HG02852 (cell line): ENCODE measurements around the gene AATF.

Experiments used
- ATAC-seq: cut with Tn5 transposase; IDR thresholded peaks from one replicate; pipeline ENCODE4 v1.9.1; 2021; ENCODE audit warnings: mild to moderate bottlenecking, moderate library complexity; ENCODE audit not compliant: unreplicated experiment

The AATF gene

DNA sequence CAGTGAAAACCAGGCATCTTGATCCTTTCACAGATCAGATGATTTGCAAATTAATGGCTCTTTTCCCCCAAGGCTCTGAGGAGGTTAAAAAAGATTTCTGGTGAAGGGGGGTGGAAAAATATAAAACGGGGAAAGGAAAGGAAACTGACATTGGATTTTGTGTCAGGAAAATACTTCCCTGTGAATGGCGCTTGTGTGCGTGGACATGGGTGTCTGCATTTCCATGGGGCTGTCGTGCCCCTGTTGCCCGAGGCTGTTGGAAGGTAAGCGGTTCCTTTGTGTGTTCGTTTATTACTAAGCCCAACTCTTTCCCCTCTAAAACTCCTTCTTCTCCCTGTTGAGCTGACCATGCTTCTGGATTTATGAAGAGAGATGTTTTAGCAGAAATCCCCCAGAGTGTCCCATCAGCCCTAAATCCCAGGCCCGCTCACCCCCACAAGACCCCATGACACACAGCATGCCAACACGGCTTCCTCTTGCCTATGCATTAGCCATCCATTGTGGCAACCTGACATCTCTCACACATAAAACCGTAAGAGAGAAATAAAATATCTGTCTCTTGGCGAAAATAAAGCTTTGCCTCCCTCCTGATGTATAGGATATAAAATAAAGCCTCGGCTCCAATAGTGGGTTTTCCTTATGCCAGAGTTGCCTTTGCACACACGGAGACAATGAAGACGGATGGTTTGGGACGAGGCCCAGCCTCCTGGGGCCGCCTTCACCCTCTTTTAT, 18.7 kb upstream of the AATF start:
- no peak for ATAC-seq

DNA sequence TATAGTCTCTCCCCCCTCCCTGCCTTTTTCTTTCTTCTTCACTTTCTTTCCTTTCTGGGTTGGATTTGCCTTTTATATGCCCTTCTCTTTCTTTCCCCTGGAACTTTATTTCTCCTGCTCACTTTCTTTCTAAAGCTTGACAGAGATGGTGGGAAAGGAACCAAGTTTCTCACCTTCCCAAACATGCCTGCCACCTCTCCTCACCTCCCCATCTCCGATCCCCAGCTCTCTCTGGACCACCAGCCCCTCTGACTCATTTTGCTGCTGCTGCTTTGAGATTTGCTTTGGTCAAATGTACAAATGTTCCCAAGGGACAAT, 18.2 kb upstream of the AATF start:
- no peak for ATAC-seq

GRCh38 chr17:36931096-36931696, 17.6 kb upstream of the AATF start:
- ATAC-seq: no peak

DNA sequence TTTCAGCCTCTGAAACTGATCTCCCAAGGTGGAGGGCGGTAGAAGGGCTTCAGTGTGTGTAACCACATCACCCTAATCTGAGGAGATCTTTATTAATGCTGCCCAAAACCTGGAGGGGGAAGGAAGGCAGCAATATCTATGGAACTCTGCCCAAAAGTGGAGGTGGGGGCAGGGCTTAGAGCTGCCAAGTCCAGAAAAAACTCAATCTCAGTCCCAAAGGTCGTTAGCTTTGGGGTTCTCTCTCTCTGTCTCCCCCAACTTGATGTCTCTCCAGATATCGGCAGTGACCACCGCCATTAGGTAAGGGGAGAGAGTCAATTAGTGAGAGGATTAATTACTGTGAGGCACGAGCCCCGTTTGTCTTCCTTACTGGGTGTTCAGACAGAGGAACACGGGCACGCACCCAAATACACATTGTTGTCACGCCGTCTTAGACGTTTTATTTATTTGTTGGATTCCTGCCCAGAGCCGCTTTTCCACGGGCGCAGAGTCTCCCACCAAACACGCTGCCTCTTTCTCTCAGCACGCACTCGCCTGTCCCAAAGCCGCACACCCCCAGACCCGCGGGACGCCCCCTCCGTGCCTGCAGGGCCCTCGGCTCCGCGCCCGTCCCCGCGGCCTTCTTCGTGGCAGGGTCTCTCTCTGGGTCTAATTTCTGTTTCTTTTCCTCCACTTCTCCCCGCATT, 16.9 kb upstream of the AATF start:
- ATAC-seq: no peak

DNA sequence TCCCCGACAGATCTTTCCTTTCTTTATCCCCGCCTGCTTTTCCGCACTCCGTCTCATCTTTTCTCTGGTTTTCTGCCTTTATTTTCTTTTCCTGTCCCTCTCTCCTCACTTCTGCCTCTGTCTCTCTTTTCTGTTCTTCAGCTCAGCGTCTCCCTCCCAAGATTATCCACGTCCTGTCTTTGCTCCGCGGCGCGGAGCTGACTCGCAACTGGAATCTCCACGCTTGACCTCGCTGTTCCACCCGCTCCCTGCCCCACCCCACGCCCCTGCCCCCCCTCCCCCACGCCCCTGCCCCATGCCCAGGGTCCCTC, 16.4 kb upstream of the AATF start:
- no peak for ATAC-seq

DNA sequence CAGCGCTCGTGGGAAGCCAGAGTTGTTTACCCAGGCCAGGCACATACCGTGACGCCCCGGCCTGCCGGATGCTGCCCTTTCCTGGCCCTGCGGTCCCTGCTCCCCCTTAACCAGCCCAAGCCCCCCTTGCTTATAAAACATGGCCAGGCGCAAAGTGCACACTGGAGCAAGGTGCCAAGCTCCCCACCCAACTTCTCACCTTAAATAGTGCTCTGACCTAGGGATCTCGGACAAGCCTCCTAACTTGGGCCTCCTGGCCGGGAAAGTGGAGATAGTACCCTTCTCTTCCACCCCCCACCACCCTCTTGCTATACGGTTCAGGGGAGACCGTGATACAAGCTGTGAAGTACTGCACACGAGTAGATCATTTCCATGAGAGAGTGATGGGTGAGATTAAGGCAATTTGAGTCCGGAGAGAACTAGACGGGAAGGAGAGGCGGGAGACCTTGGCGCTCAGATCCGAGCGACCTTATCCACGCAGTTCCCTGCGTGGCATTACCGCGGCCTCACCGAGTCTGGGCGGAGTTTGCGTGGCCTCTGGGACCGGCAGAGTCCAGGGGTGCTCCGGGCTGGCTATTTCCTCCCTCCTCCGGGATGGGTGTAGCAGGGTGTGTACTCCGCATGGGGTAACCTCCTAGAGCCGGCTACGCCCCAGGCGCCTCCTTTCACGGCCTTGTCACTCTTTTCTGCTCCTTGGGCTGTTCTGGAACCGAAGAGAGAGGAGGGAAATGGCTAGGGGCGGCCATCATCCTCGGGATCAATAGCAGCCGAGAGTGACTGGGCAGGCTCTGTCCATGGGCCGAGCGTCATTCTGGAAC, 15.9 kb upstream of the AATF start:
- ATAC-seq: no peak

DNA sequence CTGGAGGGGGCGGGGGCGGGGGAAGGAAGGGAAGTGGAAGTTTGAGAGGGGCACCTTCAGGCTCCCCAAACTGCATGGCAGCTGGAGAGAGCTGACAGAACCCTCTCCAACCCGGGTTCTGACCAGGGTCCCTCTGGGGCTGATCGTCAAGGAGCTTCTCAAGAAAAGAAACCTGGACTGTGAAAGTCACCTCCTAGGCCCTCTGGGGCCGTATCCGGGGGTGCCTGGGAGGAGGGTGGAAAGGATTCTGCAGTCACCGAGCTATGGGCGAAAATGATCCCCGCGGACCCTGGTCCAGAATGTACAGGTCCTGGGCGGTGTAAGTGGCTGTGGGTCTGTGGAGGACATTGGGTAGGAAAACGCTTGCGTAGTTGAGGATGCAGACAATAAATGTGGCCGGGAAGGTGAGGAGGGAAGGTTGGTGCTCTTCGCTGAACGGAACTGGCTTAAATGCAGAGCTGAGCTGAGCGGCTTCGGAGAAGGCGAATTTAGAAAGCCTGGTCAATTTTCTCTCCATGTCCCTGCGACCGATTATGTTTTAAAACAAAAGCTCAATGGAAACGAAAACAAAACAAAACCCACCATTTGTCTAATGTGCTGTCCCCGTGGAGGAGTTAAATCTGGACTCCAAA, 15.1 kb upstream of the AATF start:
- ATAC-seq: no peak

GRCh38 chr17:36934144-36934691, 14.5 kb upstream of the AATF start:
- ATAC-seq: no peak

DNA sequence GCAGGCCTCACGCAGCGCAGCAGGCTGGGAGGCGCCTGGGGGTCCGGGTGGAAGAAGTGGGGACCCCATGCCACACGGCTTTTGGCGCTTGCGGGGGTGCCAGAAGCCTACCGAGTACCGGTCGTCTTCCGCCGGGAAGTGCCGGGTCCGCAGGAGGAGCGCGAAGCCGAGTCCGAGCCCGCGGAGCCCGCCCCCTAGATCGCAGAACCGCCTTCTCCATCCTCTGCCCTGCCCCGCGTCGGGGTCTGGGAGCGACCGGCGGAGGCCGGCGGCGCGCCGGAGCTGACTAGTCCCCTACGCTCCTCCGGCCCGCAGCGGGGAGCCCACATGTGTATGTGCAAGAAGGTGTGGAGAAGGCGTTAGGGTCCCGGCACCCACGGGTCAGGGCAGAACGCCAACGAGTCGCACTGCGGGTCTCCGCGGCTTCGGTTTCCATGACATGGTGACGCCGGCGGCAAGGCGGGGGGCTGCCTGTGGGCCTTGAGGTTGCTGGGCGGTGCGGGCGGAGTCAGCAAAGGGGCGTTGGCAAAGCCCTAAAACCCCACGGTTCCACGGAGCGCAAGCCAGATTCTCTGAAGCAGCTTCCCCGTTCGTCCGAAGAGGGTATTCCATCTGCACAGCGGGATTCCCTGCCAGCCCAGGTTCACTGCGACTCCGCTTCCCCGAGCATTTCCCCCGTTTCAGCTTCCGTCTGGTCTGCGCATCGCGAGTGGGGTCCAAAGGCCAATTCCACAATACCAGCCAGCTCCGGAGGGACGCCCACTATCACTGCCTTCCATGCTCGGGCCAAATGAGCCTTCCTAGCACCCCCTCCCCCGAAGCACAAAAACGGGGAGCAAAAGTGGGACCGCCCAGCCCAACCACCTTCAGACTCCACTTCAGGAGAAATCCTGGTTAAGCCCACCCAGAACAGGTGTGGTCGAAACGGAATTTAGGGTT, 13.8 kb upstream of the AATF start:
- ATAC-seq: no peak

GRCh38 chr17:36935671-36936454, 12.9 kb upstream of the AATF start:
- no peak for ATAC-seq

DNA sequence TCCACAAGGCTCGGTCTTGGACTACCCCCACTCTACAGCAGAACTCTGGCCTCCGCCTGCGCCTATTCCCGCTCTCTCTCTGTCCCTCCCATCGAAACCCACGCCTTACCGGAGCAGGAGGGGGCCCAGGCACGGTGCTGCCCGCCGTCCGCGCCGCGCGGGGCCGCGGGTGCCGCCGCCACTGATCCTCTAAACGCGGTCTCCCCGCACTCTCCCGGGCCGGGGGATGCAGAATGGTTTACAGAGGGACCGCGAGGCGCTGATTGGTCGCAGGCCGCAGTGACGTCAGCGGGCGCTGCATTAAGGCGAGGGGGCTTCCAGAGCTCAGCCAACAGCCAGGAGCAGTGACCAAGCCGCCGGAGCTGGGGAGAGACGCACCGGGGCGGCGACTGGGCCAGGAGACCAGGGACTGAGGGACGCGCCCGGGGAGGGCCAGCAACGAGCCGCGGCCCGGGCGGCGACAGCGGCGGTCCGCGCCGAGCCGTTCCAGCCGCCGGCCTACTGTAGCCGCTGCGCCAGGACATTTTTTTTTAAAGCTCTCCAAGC, 12.2 kb upstream of the AATF start:
- no peak for ATAC-seq

GRCh38 chr17:36937001-36937958, 11.5 kb upstream of the AATF start, which contains the start of gene LHX1:
LHX1 (plus strand) TSS chr17:36937475; CDS start chr17:36938198, 723 bp downstream.
- no peak for ATAC-seq

GRCh38 chr17:36937959-36938565, 10.7 kb upstream of the AATF start:
- no peak for ATAC-seq

DNA sequence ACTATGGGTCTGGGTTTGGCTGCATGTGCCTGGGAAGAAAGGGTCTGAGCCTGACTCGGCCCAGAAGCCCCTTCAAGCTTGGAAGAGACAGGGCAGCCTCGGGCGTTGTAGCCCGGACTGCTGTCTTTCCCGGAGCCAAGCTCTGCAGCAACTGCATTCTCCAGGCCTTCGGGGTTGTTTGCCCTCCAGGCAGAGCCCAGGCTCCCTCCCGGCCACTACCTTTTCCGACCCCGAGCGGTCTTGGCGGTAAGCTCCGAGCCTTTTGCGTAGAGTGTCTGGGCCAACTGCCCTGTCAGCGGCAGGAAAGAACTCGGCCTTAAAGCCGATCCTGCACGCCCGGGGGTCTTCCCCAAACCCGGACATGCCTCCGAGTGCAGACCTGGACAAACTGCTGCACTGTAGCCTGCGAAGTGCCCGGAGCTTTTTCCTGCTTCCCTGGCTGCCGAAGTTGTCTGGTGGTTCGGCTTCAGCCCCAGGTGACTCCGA, 10.1 kb upstream of the AATF start:
- ATAC-seq: no peak

- no peak for ATAC-seq
Observed at GRCh38 chr17:36939052-36939801, 9.5 kb upstream of the AATF start.

DNA sequence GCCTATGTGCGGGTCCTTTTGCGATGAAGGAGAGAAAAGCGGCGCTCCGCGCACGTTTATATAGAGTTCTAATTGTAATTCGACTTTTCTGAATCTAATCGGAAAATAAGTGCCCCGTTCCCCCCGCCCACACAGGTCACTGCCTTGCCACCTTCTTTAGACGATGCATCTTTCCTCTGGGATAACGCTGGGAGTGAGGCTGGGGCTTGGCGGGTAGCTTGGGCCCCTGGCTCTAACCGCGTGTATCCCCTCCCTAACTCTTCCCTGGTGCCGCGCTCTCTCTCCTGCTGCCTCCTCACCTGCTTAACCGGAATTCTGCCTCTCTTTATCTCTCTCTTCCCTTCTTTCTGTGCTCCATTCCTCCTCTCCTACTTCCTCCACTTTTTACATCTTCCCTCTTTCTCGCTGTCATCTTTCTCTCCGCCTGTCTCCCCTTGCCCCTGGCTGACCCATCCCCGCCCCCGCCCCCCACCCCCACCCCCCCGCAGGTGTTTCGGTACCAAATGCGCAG, 8.9 kb upstream of the AATF start:
- ATAC-seq: no peak
